ENCODE data around the gene ANKRD6.

Gene ANKRD6

DNA sequence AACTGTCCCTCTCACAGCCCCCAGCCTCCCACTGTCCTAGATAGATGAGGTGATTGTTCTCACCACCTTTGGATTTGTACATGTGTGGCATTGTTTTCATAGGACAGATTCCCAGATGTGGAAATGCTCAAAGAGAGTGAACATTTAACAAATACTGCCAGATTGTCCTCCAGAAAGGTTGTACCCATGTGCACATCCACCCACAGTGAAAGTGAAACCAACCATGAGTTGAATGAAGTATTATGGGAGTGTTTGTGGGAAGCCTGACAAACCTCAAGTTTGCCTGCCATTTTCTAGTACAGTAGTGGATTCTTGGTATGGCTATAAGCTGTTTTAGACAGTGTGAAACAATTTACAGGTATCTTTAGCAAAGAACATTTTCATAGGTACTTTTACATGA lies 42.7 kb downstream of the ANKRD6 start:
- no peak for DNase-seq

GRCh38 chr6:89479897-89480296 lies 46.9 kb downstream of the ANKRD6 start:
- no peak for DNase-seq

DNA sequence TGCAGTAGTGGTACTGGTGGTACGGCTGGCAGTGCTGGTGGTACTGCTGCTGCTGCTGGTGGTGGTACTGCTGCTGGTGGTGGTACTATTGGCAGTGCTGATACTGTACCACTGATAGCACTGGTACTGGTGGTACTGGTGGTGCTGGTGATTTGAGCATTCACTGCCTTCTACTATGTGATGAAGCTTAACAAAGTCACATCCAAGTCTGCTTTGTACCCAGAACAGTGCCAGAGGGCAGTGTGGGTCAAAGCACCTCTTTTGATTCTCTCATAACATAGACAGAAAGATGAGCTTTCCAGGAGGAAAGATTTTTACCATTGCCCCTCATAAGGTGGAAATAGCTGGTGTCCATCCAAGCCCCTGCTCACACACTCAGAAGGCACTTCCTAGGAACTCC lies 48.7 kb downstream of the ANKRD6 start:
- no peak for DNase-seq

- DNase-seq = no peak
These were observed 49.2 kb downstream of the ANKRD6 start for GRCh38 chr6:89482126-89482525.

DNA sequence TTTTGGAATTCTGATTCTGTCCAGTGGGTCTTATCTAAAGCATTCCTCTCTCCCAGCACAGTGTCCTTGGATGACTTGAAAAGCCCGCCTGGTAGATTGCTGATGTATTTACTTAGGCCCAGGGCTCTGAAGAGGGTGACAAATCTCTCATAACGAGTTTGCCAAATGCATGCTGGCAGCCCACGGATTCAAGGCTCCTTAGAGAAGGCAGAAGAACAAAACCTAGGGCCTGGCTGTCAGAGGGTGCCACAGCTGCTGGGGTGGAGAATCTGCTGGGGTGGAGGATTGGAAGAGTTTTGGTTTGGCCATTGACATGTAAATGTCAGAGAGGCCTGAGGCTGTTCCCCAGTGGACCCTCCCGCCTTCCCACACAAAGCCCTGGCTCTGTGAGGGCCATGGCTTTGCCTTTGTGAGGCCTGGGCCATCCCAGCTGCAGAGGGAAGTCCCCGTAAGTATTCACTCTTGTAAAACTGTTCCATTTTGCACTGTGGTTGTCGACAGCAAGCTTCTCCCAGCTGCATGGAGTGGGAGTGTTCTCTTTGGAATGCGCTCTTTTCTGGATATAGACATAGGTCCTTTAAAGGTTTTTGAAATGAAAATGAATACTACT lies 50.3 kb downstream of the ANKRD6 start:
- no peak for DNase-seq

GRCh38 chr6:89485320-89485719 lies 52.4 kb downstream of the ANKRD6 start:
- no peak for DNase-seq

DNA sequence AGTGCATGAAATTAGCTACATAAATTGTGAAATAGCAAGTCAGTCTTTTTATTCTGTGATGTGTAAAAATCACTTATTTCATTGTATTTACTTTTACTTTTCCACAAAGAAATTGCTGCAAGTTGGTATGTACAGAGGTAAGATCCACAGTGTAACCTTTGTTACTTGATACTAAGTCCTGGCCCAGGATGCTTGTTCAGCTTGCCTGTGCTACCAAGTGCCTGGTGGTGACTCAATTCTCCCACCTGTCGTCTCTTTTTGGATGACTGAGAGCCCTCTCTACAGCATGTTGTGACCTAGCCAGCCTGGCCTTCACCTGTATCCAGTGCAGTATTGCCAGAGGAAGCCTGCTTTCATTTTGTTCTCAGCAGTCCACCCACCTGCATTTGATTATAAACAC lies 54.9 kb downstream of the ANKRD6 start:
- DNase-seq = peak; percentile 49

DNA sequence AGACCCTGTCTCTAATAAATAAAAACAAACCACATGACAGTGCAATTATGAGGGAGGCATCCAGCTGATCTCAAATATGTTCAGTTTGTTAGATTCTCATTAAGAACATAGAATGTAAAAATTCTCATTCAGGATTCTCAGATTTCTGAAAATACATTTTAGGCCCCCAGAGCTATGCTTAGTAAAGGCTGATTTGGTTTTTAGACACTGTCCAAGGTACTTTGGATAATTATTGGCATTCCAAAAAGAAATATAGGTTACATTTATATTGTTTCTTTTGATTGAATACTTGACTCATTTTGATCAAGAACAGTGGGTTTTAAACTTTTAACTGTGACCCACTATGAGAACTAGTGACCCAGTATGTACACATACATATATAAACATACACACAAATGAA lies 55.5 kb downstream of the ANKRD6 start:
- DNase-seq = no peak

- DNase-seq = no peak
These were observed 56.1 kb downstream of the ANKRD6 start for GRCh38 chr6:89489078-89489477.

GRCh38 chr6:89492025-89492640 lies 59.2 kb downstream of the ANKRD6 start:
- DNase-seq = peak; percentile 42

DNA sequence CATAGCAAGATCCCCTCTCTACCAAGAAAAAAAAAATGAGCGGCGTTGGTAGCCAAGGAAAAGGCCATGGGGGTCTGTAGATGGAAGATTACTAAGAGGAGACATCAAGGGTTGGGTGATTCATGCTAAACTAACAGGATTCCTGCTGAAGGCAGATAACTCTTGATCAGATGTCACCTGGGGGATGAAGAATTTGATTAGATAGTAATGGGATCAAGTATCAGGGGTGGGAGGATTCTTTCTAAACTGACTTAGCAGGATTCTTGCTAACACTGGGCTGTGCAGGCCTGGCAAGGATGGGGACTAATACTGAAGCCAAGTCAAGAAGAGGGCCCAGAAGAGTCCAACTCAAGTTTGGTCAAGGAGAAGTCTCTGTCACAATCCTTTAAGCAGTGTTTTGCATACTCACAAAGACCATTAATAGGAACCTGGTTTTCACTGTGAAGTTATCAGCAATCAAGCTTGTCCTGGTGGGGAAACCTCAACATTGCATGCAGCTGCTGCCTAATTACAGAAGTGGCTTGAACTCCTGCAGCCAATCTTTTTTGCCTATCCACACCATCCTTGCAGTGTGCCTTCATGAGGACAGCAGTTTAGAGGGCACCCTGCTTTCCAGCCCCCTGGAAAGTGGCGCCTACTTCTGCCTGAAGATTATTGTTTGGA lies 61.3 kb downstream of the ANKRD6 start:
- DNase-seq = no peak

DNA sequence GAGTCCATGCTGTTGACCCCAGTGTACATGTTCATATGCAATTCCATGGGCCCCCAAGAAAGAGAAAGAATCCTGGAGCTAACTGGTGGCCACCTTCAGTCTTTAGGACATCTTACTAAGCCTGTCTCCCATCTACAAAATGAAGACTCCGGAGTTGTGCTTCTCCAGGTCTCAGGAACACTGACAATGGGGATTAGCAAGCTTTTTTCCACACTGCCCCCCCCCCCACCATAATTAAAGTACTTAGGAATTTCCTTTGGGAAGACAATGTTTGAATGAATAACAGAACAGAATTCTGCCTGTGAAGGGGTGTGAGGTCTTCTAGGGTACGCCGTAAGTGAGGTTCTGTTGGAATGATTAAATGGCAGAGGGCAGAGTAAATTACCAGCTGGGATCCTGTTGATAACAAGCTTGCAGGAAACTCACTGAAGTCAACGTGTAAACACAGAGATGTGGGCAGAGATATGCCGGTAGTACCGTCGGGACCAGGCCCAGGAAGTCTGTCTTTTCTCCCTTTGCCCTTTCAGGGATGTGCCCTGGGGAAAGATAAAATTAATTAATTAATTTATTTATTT lies 63.1 kb downstream of the ANKRD6 start:
- DNase-seq = no peak

DNA sequence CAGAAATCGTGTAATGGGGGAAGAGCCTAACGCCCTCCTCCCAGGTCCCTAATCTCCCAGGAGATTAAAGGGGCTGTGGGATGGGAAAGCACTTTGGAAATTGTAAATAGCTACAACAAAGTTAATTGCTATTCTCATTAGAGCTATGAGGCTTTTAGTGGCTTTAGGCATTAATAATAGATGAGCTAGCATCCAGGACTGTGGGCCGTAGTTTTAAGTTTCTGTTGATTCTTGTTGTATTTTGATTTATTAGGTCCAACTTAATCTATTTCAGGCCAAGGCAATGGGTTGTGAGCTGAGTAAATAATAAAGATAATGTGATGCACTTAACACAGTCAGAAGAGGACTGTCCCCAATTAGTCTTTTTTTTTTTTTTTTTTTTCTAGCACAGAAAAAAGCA lies 67.7 kb downstream of the ANKRD6 start:
- DNase-seq = no peak

DNA sequence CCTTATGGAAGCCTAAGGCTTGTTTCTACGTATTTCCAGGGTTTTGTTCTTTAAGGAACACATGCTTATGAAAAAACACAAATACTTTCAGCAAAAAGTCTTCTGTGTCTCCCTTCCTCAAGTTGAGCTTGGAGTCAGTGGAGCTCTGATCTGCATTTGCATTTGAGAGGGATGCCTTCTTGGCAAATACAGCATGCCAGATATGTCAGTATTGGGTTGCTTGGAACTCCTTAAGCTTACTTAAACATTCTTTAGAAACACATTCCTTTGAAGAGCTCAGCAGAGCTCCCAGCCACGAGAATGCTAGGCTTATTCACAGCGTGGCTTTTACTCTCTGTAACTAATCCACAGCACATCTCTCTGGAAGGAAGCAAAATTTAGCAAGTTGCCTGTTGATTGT lies 68.3 kb downstream of the ANKRD6 start:
- DNase-seq = no peak

GRCh38 chr6:89501753-89502152 lies 68.8 kb downstream of the ANKRD6 start:
- no peak for DNase-seq

DNA sequence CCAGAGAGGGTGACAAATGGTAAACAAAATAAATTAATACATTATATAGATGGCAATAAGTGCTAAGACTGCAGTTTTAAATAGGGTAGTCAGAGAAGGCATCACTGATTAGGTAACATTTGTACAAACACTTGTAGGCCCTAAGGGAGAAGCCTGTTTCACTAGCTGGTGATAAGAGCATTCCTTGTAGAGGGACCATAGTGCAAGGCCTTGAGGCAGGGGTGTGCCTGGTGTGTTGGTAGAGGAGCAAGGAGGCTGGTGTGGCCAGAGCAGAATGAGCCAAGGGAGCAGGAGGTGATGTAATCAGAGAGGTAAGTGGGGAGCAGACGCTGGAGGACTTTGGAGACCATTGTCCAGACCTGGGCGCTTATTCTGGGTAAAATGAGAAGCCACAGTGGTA lies 70.7 kb downstream of the ANKRD6 start:
- DNase-seq = no peak

DNA sequence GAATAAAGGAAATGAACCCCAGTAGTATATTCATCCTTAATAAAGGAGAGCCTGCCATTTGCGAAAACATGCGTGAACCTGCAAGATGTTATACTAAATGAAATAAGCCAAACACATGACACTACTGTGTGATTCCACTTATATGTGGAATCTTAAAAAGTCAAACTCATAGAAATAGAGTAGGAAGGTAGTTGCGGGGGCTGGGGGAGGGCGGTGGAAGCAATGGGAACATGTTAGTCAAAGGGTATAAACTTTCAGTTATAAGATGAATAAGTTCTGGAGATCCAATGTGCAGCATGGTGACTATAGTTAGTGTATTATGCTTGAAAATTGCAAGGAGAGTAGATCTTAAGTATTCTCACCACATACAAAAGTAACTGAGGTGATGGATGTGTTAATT lies 72.9 kb downstream of the ANKRD6 start:
- no peak for DNase-seq

GRCh38 chr6:89506716-89507617 lies 74.0 kb downstream of the ANKRD6 start:
- DNase-seq = no peak

DNA sequence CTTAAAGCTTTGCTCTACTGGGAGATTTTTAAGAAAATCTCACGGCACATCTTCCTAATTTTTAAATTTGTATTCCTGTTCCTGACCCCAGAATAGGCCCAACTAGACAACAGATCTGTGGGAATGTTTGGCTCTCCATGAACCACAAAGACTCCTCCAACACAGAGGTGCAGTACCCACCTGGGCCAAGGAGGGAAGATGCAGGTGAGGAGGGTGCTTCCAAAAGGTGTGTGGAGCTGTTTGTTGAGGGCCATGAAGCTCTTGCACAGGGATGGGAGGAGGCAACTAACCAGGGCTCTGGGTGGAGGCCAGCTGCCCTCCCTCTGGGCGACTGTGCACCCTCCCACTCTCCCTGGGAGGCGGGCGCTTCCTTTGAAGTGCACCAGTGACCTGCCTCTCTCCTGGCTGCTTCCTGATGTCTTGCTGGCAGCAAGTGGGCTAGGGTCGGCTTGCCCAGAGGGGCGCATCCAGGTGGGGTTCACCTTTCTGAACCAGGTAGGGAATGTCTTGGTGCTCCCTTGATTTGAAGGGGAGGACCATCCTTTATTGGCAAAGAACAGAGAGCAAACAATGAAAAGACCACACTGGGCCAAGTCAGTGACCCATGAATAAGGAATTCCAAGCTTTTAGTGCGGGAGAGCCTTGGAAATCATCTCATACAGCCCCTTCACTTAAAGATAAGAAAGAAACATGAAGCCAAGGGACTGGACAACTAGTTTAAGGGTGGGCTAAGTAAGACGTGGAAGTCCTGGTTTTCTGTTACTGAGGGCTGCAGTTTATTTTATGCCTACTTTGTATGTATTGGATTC lies 76.0 kb downstream of the ANKRD6 start:
- no peak for DNase-seq

DNA sequence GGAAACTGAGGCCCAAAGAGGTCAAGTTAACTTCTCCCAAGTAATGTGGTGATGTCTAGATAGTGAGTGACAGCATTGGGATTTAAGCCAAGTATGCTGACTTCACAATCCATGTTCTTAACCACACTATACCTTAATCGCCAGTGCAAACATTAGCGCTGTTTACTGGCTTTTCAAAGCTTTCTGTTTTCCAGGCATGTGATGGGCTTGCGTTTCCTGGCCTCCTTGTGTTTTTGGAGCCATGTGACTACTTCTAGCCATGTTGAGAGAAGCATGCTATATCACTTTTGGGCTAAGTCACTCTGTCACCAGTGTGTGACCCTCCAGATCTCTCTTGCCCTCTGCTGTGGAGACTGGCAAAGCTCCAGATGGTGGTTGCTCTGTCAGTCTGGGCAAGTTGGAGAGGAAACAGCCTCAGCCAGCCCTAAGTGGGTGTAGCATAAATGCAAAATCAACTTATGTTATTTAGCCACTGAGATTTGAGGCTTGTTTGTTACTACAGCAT lies 76.9 kb downstream of the ANKRD6 start:
- peak; percentile 28 for DNase-seq

- no peak for DNase-seq
These were observed 77.4 kb downstream of the ANKRD6 start for GRCh38 chr6:89510393-89510792.
